ENCODE results near the gene MPP2.

DNA sequence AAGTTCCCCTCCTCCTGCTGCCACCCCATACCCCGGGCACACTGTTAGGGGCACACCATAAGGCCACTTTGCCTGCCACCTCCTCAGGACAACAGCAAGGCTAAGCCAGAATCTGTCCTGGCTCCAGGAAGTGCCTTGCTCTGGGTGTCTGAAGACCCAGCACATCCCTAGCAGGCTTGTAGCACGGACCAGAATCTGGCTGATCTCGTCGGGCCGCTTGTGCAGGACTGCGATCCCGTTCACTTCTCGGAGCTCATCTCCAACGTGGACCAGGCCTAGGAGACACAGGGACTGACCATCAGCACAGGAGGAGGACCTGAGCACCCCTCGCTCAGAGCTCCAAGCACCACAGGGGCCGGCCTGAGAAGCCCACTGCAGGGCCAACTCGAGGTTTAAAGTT lies 81.8 kb downstream of the MPP2 start:
- TF ChIP-seq, protein P1, sequence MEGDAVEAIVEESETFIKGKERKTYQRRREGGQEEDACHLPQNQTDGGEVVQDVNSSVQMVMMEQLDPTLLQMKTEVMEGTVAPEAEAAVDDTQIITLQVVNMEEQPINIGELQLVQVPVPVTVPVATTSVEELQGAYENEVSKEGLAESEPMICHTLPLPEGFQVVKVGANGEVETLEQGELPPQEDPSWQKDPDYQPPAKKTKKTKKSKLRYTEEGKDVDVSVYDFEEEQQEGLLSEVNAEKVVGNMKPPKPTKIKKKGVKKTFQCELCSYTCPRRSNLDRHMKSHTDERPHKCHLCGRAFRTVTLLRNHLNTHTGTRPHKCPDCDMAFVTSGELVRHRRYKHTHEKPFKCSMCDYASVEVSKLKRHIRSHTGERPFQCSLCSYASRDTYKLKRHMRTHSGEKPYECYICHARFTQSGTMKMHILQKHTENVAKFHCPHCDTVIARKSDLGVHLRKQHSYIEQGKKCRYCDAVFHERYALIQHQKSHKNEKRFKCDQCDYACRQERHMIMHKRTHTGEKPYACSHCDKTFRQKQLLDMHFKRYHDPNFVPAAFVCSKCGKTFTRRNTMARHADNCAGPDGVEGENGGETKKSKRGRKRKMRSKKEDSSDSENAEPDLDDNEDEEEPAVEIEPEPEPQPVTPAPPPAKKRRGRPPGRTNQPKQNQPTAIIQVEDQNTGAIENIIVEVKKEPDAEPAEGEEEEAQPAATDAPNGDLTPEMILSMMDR (IDR thresholded peaks at IDR 0.05; ENCODE audit: poor library complexity, severe bottlenecking) = no peak
- TF ChIP-seq EZH2 (IDR thresholded peaks at IDR 0.05; ENCODE audit: borderline replicate concordance, insufficient read depth, low read length, poor library complexity, severe bottlenecking) (no peak), RAD21 (conservative IDR thresholded peaks at IDR 0.05) (no peak), EP300 (conservative IDR thresholded peaks at IDR 0.05; ENCODE audit: poor library complexity, severe bottlenecking) (no peak), POLR2AphosphoS5 (IDR thresholded peaks at IDR 0.05) (no peak), MXI1 (conservative IDR thresholded peaks at IDR 0.05; ENCODE audit: poor library complexity, severe bottlenecking) (no peak), TAF1 (IDR thresholded peaks at IDR 0.05; ENCODE audit: low read depth) (no peak), SMC3 (conservative IDR thresholded peaks at IDR 0.05; ENCODE audit: poor library complexity) (no peak)
- TF ChIP-seq, protein P2, sequence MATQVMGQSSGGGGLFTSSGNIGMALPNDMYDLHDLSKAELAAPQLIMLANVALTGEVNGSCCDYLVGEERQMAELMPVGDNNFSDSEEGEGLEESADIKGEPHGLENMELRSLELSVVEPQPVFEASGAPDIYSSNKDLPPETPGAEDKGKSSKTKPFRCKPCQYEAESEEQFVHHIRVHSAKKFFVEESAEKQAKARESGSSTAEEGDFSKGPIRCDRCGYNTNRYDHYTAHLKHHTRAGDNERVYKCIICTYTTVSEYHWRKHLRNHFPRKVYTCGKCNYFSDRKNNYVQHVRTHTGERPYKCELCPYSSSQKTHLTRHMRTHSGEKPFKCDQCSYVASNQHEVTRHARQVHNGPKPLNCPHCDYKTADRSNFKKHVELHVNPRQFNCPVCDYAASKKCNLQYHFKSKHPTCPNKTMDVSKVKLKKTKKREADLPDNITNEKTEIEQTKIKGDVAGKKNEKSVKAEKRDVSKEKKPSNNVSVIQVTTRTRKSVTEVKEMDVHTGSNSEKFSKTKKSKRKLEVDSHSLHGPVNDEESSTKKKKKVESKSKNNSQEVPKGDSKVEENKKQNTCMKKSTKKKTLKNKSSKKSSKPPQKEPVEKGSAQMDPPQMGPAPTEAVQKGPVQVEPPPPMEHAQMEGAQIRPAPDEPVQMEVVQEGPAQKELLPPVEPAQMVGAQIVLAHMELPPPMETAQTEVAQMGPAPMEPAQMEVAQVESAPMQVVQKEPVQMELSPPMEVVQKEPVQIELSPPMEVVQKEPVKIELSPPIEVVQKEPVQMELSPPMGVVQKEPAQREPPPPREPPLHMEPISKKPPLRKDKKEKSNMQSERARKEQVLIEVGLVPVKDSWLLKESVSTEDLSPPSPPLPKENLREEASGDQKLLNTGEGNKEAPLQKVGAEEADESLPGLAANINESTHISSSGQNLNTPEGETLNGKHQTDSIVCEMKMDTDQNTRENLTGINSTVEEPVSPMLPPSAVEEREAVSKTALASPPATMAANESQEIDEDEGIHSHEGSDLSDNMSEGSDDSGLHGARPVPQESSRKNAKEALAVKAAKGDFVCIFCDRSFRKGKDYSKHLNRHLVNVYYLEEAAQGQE (IDR thresholded peaks at IDR 0.05; ENCODE audit: borderline replicate concordance) = no peak
